Urinary bladder (tissue), 4 donors: ENCODE measurements around the gene PIWIL4. TPM values are rescaled to one million over a fixed set of nuclear protein-coding genes. Genes with fewer than 3 reads are reported as not detected.

ENCODE experiments used
- DNase-seq: peaks from one replicate; pipeline ENCODE4 v3.0.0-alpha.2; 2015; ENCODE audit errors: extremely low spot score
- H3K27ac ChIP-seq: one replicate; pipeline ENCODE4 v1.5.1; 2013; ENCODE audit warnings: low read depth, mild to moderate bottlenecking, moderate library complexity
- H3K36me3 ChIP-seq: one replicate; pipeline ENCODE4 v1.6.1; 2013; ENCODE audit warnings: mild to moderate bottlenecking, moderate library complexity; ENCODE audit not compliant: insufficient read depth
- H3K4me1 ChIP-seq: one replicate; pipeline ENCODE4 v1.6.1; 2013; ENCODE audit warnings: mild to moderate bottlenecking, moderate library complexity; ENCODE audit not compliant: insufficient read depth
- H3K4me3 ChIP-seq: one replicate; pipeline ENCODE4 v1.5.1; 2013; ENCODE audit warnings: low read depth, low read length
- WGBS: extraction: QIAGEN DNeasy Blood & Tissue Kit; methylation state at CpG from one replicate; pipeline ENCODE4 v1.1.7; 2013; 5-methylcytosine and 5-hydroxymethylcytosine counted together
- polyA plus RNA-seq: library from polyadenylated mRNA; stranded (reverse); fragments of 200-250 nt; gene quantifications from one replicate; pipeline ENCODE4 v1.2.3, GENCODE V29; 2013
- total RNA-seq: library from RNA; depleted of rRNA; stranded (reverse); fragments of >200 nt; gene quantifications from one replicate; pipeline ENCODE4 v1.2.3, GENCODE V29; 2014
- donor health status: healthy with polysubstance abuse.
- donor health status: healthy.

The PIWIL4 gene
- total RNA-seq = 6.9 TPM
- 3.3 TPM for polyA plus RNA-seq

GRCh38 chr11:94567181-94567670 lies at the start of gene PIWIL4:
Gene PIWIL4, plus strand, starts transcription at chr11:94567368. Its CDS starts 151 bp downstream, at chr11:94567519.
- Histone ChIP-seq H3K4me3 (no peak within 1 kb of the TSS), H3K36me3 (no peaks in the 10 kb centered on the region), H3K4me1 (no peaks in the 10 kb centered on the region), H3K27ac (no peak within 1 kb of the TSS)
- no peak for DNase-seq
- WGBS = 91% methylated on average over 25 of the region's 25 CpGs

- H3K4me3 ChIP-seq = no peak overlapping the region
- WGBS = 80% methylated on average over 4 of the region's 4 CpGs
- no peak overlapping the region for H3K27ac ChIP-seq
- H3K4me1 ChIP-seq = no peaks in the 10 kb centered on the region
- DNase-seq = no peak
- H3K36me3 ChIP-seq = no peaks in the 10 kb centered on the region
Observed at GRCh38 chr11:94518300-94518699, 48.9 kb upstream of the PIWIL4 start.

GRCh38 chr11:94519478-94520084 lies 47.6 kb upstream of the PIWIL4 start:
- Histone ChIP-seq H3K4me1 (no peaks in the 10 kb centered on the region), H3K27ac (no peak overlapping the region), H3K4me3 (no peak overlapping the region), H3K36me3 (no peaks in the 10 kb centered on the region)
- no peak for DNase-seq
- 14% methylated on average over 5 of the region's 5 CpGs for WGBS

- Histone ChIP-seq H3K4me1 (no peaks in the 10 kb centered on the region), H3K27ac (no peak overlapping the region), H3K36me3 (no peaks in the 10 kb centered on the region), H3K4me3 (no peak overlapping the region)
- whole genome bisulfite sequencing = 65% methylated on average over 5 of the region's 5 CpGs
- DNase-seq = no peak
Observed at GRCh38 chr11:94521684-94522083, 45.5 kb upstream of the PIWIL4 start.

- no peaks in the 10 kb centered on the region for H3K36me3 ChIP-seq
- no peak overlapping the region for H3K4me3 ChIP-seq
- no peaks in the 10 kb centered on the region for H3K4me1 ChIP-seq
- 76% methylated on average over 1 of the region's 1 CpG for WGBS
- H3K27ac ChIP-seq = no peak overlapping the region
- DNase-seq = no peak
Observed at GRCh38 chr11:94524341-94524740, 42.8 kb upstream of the PIWIL4 start.

- Histone ChIP-seq H3K36me3 (no peaks in the 10 kb centered on the region), H3K4me3 (no peak overlapping the region)
- WGBS = 36% methylated on average over 5 of the region's 5 CpGs
Observed at GRCh38 chr11:94525546-94526324, 41.4 kb upstream of the PIWIL4 start.

GRCh38 chr11:94526645-94527438 lies 40.3 kb upstream of the PIWIL4 start:
- Histone ChIP-seq H3K27ac (no peak overlapping the region), H3K4me1 (no peaks in the 10 kb centered on the region), H3K4me3 (no peak overlapping the region), H3K36me3 (no peaks in the 10 kb centered on the region)
- no peak for DNase-seq
- WGBS = 67% methylated on average over 4 of the region's 4 CpGs

More at GRCh38 chr11:94525546-94526324, 41.4 kb upstream of the PIWIL4 start:
- DNase-seq = peak; percentile 41
- no peaks in the 10 kb centered on the region for H3K4me1 ChIP-seq
- H3K27ac ChIP-seq = no peak overlapping the region

GRCh38 chr11:94528551-94528950 lies 38.6 kb upstream of the PIWIL4 start:
- Histone ChIP-seq H3K27ac (no peak overlapping the region), H3K36me3 (no peaks in the 10 kb centered on the region), H3K4me1 (no peaks in the 10 kb centered on the region), H3K4me3 (no peak overlapping the region)
- DNase-seq = no peak

GRCh38 chr11:94532211-94532610 lies 35.0 kb upstream of the PIWIL4 start:
- WGBS = 84% methylated on average over 3 of the region's 3 CpGs
- Histone ChIP-seq H3K4me1 (no peaks in the 10 kb centered on the region), H3K36me3 (no peaks in the 10 kb centered on the region), H3K27ac (no peak overlapping the region), H3K4me3 (no peak overlapping the region)
- no peak for DNase-seq

GRCh38 chr11:94533206-94533605 lies 34.0 kb upstream of the PIWIL4 start:
- H3K27ac ChIP-seq = no peak overlapping the region
- WGBS = 90% methylated on average over 1 of the region's 1 CpG
- H3K4me1 ChIP-seq = no peaks in the 10 kb centered on the region
- no peaks in the 10 kb centered on the region for H3K36me3 ChIP-seq
- DNase-seq = no peak
- H3K4me3 ChIP-seq = no peak overlapping the region

GRCh38 chr11:94533696-94534630 lies 33.2 kb upstream of the PIWIL4 start:
- Histone ChIP-seq H3K4me3 (no peak overlapping the region), H3K4me1 (no peaks in the 10 kb centered on the region), H3K27ac (no peak overlapping the region), H3K36me3 (no peaks in the 10 kb centered on the region)
- WGBS = 64% methylated on average over 6 of the region's 6 CpGs
- no peak for DNase-seq

GRCh38 chr11:94536386-94536785 lies 30.8 kb upstream of the PIWIL4 start:
- Histone ChIP-seq H3K4me1 (no peaks in the 10 kb centered on the region), H3K27ac (no peak overlapping the region), H3K36me3 (no peaks in the 10 kb centered on the region), H3K4me3 (no peak overlapping the region)
- DNase-seq = no peak

GRCh38 chr11:94537031-94537600 lies 30.1 kb upstream of the PIWIL4 start:
- Histone ChIP-seq H3K4me3 (no peak overlapping the region), H3K27ac (no peak overlapping the region), H3K4me1 (no peaks in the 10 kb centered on the region), H3K36me3 (no peaks in the 10 kb centered on the region)
- DNase-seq = no peak
- whole genome bisulfite sequencing = 33% methylated on average over 3 of the region's 3 CpGs
